SK-N-SH (cell line): ENCODE measurements around the gene PROCR. TPM values are rescaled to one million over a fixed set of nuclear protein-coding genes. Genes with fewer than 3 reads are reported as not detected.

ENCODE experiments used
- CTCF ChIA-PET: fragments of 300-600, 350-600 bp; formaldehyde crosslinking; extraction: SDS; loops from one replicate; lab custom pipeline; 2021; lab: Yijun Ruan, JAX
- POLR2A ChIA-PET: fragments of 350-600 bp; sonication (Branson Sonifier 250); formaldehyde crosslinking; extraction: SDS; loops from one replicate; lab custom pipeline; 2020; ENCODE audit warnings: antibody characterized with exemption, inconsistent platforms; lab: Yijun Ruan, JAX
- DNase-seq: peaks from one replicate; pipeline ENCODE4 v3.0.0; 2012
- H2AFZ ChIP-seq: fragments of 200-600 bp; sonication (generic); 2 replicates; pipeline ENCODE4 v1.8.1; 2016; ENCODE audit warnings: antibody characterized with exemption, mild to moderate bottlenecking, low read depth
- H3F3A ChIP-seq: fragments of 200-600 bp; sonication (generic); replicated peaks from 2 replicates; pipeline ENCODE3; 2016; ENCODE audit warnings: antibody characterized with exemption, mild to moderate bottlenecking; ENCODE audit not compliant: insufficient read depth
- H3K27ac ChIP-seq, 2 experiments: fragments of 200-500 bp in 1 of 2; fragments of 200-600 bp in 1 of 2; sonication (Bioruptor generic) in 1 of 2; sonication (generic), shearing (Covaris generic) in 1 of 2; 2 replicates each; pipeline versions ENCODE4 v1.5.1 to v1.6.1; 2014 to 2016; ENCODE audit warnings: low read depth in 2 of 2, inconsistent platforms in 1 of 2, low read length in 1 of 2, mild to moderate bottlenecking in 1 of 2, mixed read lengths in 1 of 2
- H3K27me3 ChIP-seq: fragments of 200-600 bp; sonication (generic), shearing (Covaris generic); 2 replicates; pipeline ENCODE4 v1.6.1; 2016; ENCODE audit warnings: mixed run types; ENCODE audit not compliant: insufficient read depth
- H3K36me3 ChIP-seq, 2 experiments: fragments of 200-500 bp in 1 of 2; fragments of 200-600 bp in 1 of 2; sonication (Bioruptor generic) in 1 of 2; sonication (generic) in 1 of 2; replicated peaks in 1 of 2; 2 replicates each; pipeline versions ENCODE3 to v1.5.1; 2014 to 2016; ENCODE audit warnings: low read length in 1 of 2, mild to moderate bottlenecking in 1 of 2; ENCODE audit not compliant: insufficient read depth in 2 of 2, control insufficient read depth in 1 of 2
- H3K4me1 ChIP-seq, 2 experiments: fragments of 200-500 bp in 1 of 2; fragments of 200-600 bp in 1 of 2; sonication (Bioruptor generic) in 1 of 2; sonication (generic), shearing (Covaris generic) in 1 of 2; 2 replicates each; pipeline versions ENCODE4 v1.5.1 to v1.6.1; 2014 to 2016; ENCODE audit warnings: low read depth in 1 of 2, low read length in 1 of 2, mixed run types in 1 of 2; ENCODE audit not compliant: insufficient read depth in 2 of 2, control insufficient read depth in 1 of 2
- H3K4me2 ChIP-seq: fragments of 200-600 bp; sonication (generic), shearing (Covaris generic); 2 replicates; pipeline ENCODE4 v1.6.1; 2017; ENCODE audit warnings: mixed run types
- H3K4me3 ChIP-seq, 2 experiments: fragments of 200-500 bp in 1 of 2; fragments of 200-600 bp in 1 of 2; sonication (Bioruptor generic) in 1 of 2; sonication (generic), shearing (Covaris generic) in 1 of 2; 2 replicates each; pipeline versions ENCODE4 v1.5.1 to v1.8.1; 2014 to 2016; ENCODE audit warnings: low read depth in 2 of 2, inconsistent platforms in 1 of 2, low read length in 1 of 2, mild to moderate bottlenecking in 1 of 2, mixed read lengths in 1 of 2, moderate library complexity in 1 of 2
- H3K79me2 ChIP-seq: fragments of 200-600 bp; sonication (generic); 2 replicates; pipeline ENCODE4 v1.8.1; 2017; ENCODE audit warnings: mild to moderate bottlenecking; ENCODE audit not compliant: insufficient read depth
- H3K9ac ChIP-seq: fragments of 200-600 bp; sonication (generic); 2 replicates; pipeline ENCODE4 v1.6.1; 2017; ENCODE audit warnings: mixed run types
- H3K9me2 ChIP-seq: fragments of 200-600 bp; sonication (generic); 2 replicates; pipeline ENCODE4 v1.6.1; 2017; ENCODE audit warnings: mixed run types
- H3K9me3 ChIP-seq: fragments of 200-600 bp; sonication (generic); 2 replicates; pipeline ENCODE4 v1.6.1; 2017; ENCODE audit warnings: mixed run types, mild to moderate bottlenecking, moderate library complexity
- H4K20me1 ChIP-seq: fragments of 200-600 bp; sonication (generic); 2 replicates; pipeline ENCODE4 v1.6.1; 2017; ENCODE audit warnings: mild to moderate bottlenecking, mixed run types; ENCODE audit not compliant: insufficient read depth
- CHD2 ChIP-seq: fragments of 150-350 bp; IDR thresholded peaks from 2 replicates; pipeline ENCODE4 v1.6.1; 2018; ENCODE audit warnings: low read length; ENCODE audit not compliant: partially characterized antibody
- ELF1 ChIP-seq: IDR thresholded peaks from 2 replicates; pipeline ENCODE4 v1.4.0; 2012
- EP300 ChIP-seq, 2 experiments: IDR thresholded peaks; 2 replicates each; pipeline versions ENCODE4 v1.4.0 to v1.6.1; 2012; ENCODE audit warnings: borderline replicate concordance in 1 of 2, low read depth in 1 of 2, low read length in 1 of 2
- EZH2phosphoT487 ChIP-seq: fragments of 200-600 bp; sonication (generic); IDR thresholded peaks from 2 replicates; pipeline ENCODE4 v1.6.1; 2017; ENCODE audit warnings: low read depth, mixed run types, mild to moderate bottlenecking, antibody characterized with exemption, moderate library complexity, borderline replicate concordance
- FOSL2 ChIP-seq: IDR thresholded peaks from 2 replicates; pipeline ENCODE4 v1.4.0; 2012; ENCODE audit warnings: low read depth, mild to moderate bottlenecking, moderate library complexity, borderline replicate concordance
- FOXJ3 ChIP-seq: sonication (generic); formaldehyde crosslinking; IDR thresholded peaks from 2 replicates; pipeline ENCODE4 v1.5.1; 2020; ENCODE audit warnings: mild to moderate bottlenecking, missing genetic modification reagents
- FOXM1 ChIP-seq: IDR thresholded peaks from 2 replicates; pipeline ENCODE4 v1.4.0; 2012; ENCODE audit warnings: low read depth, mild to moderate bottlenecking
- GABPA ChIP-seq: IDR thresholded peaks from 2 replicates; pipeline ENCODE4 v1.4.0; 2012; ENCODE audit warnings: low read depth, mild to moderate bottlenecking
- GATA2 ChIP-seq: sonication (generic); formaldehyde crosslinking; IDR thresholded peaks from 2 replicates; pipeline ENCODE4 v1.5.0; 2020; ENCODE audit warnings: mild to moderate bottlenecking, missing genetic modification reagents
- JUND ChIP-seq: IDR thresholded peaks from 2 replicates; pipeline ENCODE4 v1.4.0; 2012
- MEF2A ChIP-seq: IDR thresholded peaks from 2 replicates; pipeline ENCODE4 v1.4.0; 2012; ENCODE audit warnings: low read depth, borderline replicate concordance
- MXI1 ChIP-seq: IDR thresholded peaks from 2 replicates; pipeline ENCODE4 v1.6.1; 2012; ENCODE audit warnings: mild to moderate bottlenecking, low read depth, low read length, improper control_type of control experiment
- NFIC ChIP-seq: IDR thresholded peaks from 2 replicates; pipeline ENCODE4 v1.4.0; 2012; ENCODE audit warnings: borderline replicate concordance
- NRF1 ChIP-seq: IDR thresholded peaks from 2 replicates; pipeline ENCODE4 v1.6.1; 2012; ENCODE audit warnings: low read depth, mild to moderate bottlenecking, low read length
- POLR2AphosphoS5 ChIP-seq: IDR thresholded peaks from 2 replicates; pipeline ENCODE4 v1.6.1; 2012; ENCODE audit warnings: low read depth, low read length
- RAD21 ChIP-seq: IDR thresholded peaks from 2 replicates; pipeline ENCODE4 v1.6.1; 2012; ENCODE audit warnings: mild to moderate bottlenecking, low read length
- RCOR1 ChIP-seq: fragments of 150-350 bp; IDR thresholded peaks from 2 replicates; pipeline ENCODE4 v1.6.1; 2017; ENCODE audit warnings: antibody characterized with exemption, low read length
- RFX5 ChIP-seq: IDR thresholded peaks from 2 replicates; pipeline ENCODE4 v1.6.1; 2012; ENCODE audit warnings: mild to moderate bottlenecking, improper control_type of control experiment, low read length
- RXRA ChIP-seq: IDR thresholded peaks from 2 replicates; pipeline ENCODE4 v1.4.0; 2012; ENCODE audit warnings: low read depth, mild to moderate bottlenecking, borderline replicate concordance
- SIN3A ChIP-seq: IDR thresholded peaks from 2 replicates; pipeline ENCODE4 v1.6.1; 2012; ENCODE audit warnings: low read depth, mild to moderate bottlenecking, low read length, moderate library complexity, borderline replicate concordance
- SMC3 ChIP-seq: IDR thresholded peaks from 2 replicates; pipeline ENCODE4 v1.6.1; 2012; ENCODE audit warnings: low read depth, low read length, improper control_type of control experiment
- TCF12 ChIP-seq: IDR thresholded peaks from 2 replicates; pipeline ENCODE4 v1.4.0; 2012
- TEAD4 ChIP-seq: IDR thresholded peaks from 2 replicates; pipeline ENCODE4 v1.4.0; 2012; ENCODE audit warnings: mild to moderate bottlenecking, borderline replicate concordance; ENCODE audit not compliant: insufficient read depth
- YY1 ChIP-seq: IDR thresholded peaks from 2 replicates; pipeline ENCODE4 v1.4.0; 2012; ENCODE audit warnings: low read depth, mild to moderate bottlenecking
- WGBS: methylation state at CpG from one replicate; pipeline ENCODE4 v1.1.6; 2017; ENCODE audit warnings: low lambda C conversion rate; 5-methylcytosine and 5-hydroxymethylcytosine counted together
- polyA plus RNA-seq, 3 experiments: library from polyadenylated mRNA; depleted of rRNA; stranded (reverse); fragments of >200 nt; gene quantifications; 2 replicates each; pipeline ENCODE4 v1.2.3, GENCODE V29; 2012
- TF ChIP-seq, protein P1 (sequence below): IDR thresholded peaks from 2 replicates; pipeline ENCODE4 v1.6.1; 2012; ENCODE audit warnings: mild to moderate bottlenecking, low read depth, low read length, moderate library complexity
- TF ChIP-seq, protein P2 (sequence below): IDR thresholded peaks from 2 replicates; pipeline ENCODE4; 2012
- TF ChIP-seq, protein P3 (sequence below): fragments of 200-600 bp; sonication (generic); IDR thresholded peaks from 2 replicates; pipeline ENCODE4 v1.6.1; 2017; ENCODE audit warnings: antibody characterized with exemption, mild to moderate bottlenecking, moderate library complexity
- TF ChIP-seq, protein P4 (sequence below): IDR thresholded peaks from 2 replicates; pipeline ENCODE4 v1.4.0; 2012; ENCODE audit warnings: low read depth
- TF ChIP-seq, protein P5 (sequence below): IDR thresholded peaks from 2 replicates; pipeline ENCODE4 v1.4.0; 2012; ENCODE audit warnings: low read depth, borderline replicate concordance

PROCR gene
- polyA plus RNA-seq, 1 of the 3 experiments (the other 2 are of a cell fraction): 23.5 TPM

DNA sequence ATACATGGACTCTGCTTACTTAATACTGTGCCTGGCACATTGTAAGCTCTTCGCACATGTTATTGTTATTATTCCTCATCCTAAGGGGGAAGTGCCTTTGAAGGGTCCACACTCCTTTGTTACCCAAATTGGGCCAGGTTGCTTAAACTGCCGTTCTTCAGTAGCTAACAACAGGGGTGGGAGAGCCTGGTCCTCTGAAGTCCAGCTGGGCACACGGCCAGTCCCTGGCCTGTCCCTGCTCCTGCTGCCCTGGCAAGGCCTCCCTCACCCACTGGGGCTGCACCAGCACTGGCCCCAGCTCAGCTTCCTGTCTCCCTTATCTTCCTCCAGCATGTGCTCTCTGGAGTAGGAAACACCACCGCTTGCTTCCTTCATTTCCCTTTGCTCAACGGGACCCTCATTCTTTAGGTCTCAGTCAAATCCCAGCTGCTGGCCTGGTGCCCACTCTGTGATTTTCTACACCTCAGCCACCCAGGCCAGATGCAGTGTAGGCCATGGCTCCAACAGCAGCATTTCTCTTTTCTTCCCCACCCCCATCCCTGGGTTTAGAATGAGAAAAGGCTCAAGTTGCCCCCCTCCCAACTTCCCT lies 5.5 kb upstream of the PROCR start:
- Histone ChIP-seq H3K9ac (no peak overlapping the region), H3K9me2 (no peaks in the 10 kb centered on the region), H3K79me2 (no peaks in the 10 kb centered on the region), H3K27ac (peak overlapping the region in 1 of 2 experiments; percentile 79; a peak in 2 of 4 replicates), H3F3A (peaks cover 9% of the 10 kb centered on the region), H4K20me1 (no peaks in the 10 kb centered on the region), H3K4me2 (no peak overlapping the region), H2AFZ (peak overlapping the region; percentile 37; the same call in 1 of the 2 replicates), H3K4me3 (no peak overlapping the region), H3K36me3 (no peaks in the 10 kb centered on the region), H3K9me3 (no peaks in the 10 kb centered on the region), H3K27me3 (no peaks in the 10 kb centered on the region), H3K4me1 (peaks cover 0 to 6% of the 10 kb centered on the region in 2 experiments; a peak in 1 of 4 replicates)
- ChIA-PET POLR2A (interaction anchor here (0.7 to 1.6 kb wide), 3 partner anchors 19 to 61 kb away, joined by 3 to 6 read pairs (median 4); partner anchors contain the start of genes EDEM2 and MMP24), CTCF (interaction anchor here (0.7 to 2.1 kb wide), 7 partner anchors 9 to 70 kb away, joined by 3 to 9 read pairs (median 4); partner anchors contain the start of gene EDEM2)
- peak; percentile 80 for DNase-seq
- WGBS: 44% methylated on average over 5 of the region's 5 CpGs
- TF ChIP-seq ELF1: no peak
- no peak for TF ChIP-seq FOXM1
- TF ChIP-seq, protein P1, sequence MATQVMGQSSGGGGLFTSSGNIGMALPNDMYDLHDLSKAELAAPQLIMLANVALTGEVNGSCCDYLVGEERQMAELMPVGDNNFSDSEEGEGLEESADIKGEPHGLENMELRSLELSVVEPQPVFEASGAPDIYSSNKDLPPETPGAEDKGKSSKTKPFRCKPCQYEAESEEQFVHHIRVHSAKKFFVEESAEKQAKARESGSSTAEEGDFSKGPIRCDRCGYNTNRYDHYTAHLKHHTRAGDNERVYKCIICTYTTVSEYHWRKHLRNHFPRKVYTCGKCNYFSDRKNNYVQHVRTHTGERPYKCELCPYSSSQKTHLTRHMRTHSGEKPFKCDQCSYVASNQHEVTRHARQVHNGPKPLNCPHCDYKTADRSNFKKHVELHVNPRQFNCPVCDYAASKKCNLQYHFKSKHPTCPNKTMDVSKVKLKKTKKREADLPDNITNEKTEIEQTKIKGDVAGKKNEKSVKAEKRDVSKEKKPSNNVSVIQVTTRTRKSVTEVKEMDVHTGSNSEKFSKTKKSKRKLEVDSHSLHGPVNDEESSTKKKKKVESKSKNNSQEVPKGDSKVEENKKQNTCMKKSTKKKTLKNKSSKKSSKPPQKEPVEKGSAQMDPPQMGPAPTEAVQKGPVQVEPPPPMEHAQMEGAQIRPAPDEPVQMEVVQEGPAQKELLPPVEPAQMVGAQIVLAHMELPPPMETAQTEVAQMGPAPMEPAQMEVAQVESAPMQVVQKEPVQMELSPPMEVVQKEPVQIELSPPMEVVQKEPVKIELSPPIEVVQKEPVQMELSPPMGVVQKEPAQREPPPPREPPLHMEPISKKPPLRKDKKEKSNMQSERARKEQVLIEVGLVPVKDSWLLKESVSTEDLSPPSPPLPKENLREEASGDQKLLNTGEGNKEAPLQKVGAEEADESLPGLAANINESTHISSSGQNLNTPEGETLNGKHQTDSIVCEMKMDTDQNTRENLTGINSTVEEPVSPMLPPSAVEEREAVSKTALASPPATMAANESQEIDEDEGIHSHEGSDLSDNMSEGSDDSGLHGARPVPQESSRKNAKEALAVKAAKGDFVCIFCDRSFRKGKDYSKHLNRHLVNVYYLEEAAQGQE: no peak
- no peak for TF ChIP-seq TEAD4
- TF ChIP-seq TCF12: no peak
- peak in 1 of 2 experiments; percentile 44; a peak in 1 of 4 replicates for TF ChIP-seq EP300 (IDR thresholded peaks at IDR 0.05; ENCODE audit: borderline replicate concordance in 1 of 2, low read depth in 1 of 2, low read length in 1 of 2)
- TF ChIP-seq RCOR1: peak; percentile 46; the same call in 1 of the 2 replicates
- TF ChIP-seq FOSL2: no peak
- no peak for TF ChIP-seq SMC3
- TF ChIP-seq, protein P2, sequence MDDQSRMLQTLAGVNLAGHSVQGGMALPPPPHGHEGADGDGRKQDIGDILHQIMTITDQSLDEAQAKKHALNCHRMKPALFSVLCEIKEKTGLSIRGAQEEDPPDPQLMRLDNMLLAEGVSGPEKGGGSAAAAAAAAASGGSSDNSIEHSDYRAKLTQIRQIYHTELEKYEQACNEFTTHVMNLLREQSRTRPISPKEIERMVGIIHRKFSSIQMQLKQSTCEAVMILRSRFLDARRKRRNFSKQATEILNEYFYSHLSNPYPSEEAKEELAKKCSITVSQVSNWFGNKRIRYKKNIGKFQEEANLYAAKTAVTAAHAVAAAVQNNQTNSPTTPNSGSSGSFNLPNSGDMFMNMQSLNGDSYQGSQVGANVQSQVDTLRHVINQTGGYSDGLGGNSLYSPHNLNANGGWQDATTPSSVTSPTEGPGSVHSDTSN: no peak
- no peak for TF ChIP-seq GABPA
- TF ChIP-seq MXI1: peak; percentile 66
- no peak for TF ChIP-seq JUND
- TF ChIP-seq, protein P3, sequence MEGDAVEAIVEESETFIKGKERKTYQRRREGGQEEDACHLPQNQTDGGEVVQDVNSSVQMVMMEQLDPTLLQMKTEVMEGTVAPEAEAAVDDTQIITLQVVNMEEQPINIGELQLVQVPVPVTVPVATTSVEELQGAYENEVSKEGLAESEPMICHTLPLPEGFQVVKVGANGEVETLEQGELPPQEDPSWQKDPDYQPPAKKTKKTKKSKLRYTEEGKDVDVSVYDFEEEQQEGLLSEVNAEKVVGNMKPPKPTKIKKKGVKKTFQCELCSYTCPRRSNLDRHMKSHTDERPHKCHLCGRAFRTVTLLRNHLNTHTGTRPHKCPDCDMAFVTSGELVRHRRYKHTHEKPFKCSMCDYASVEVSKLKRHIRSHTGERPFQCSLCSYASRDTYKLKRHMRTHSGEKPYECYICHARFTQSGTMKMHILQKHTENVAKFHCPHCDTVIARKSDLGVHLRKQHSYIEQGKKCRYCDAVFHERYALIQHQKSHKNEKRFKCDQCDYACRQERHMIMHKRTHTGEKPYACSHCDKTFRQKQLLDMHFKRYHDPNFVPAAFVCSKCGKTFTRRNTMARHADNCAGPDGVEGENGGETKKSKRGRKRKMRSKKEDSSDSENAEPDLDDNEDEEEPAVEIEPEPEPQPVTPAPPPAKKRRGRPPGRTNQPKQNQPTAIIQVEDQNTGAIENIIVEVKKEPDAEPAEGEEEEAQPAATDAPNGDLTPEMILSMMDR: no peak
- no peak for TF ChIP-seq MEF2A
- no peak for TF ChIP-seq SIN3A
- TF ChIP-seq, protein P4, sequence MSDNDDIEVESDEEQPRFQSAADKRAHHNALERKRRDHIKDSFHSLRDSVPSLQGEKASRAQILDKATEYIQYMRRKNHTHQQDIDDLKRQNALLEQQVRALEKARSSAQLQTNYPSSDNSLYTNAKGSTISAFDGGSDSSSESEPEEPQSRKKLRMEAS: no peak
- no peak for TF ChIP-seq POLR2AphosphoS5
- no peak for TF ChIP-seq RXRA
- TF ChIP-seq RAD21: peak; percentile 18; the same call in 1 of the 2 replicates
- TF ChIP-seq, protein P5, sequence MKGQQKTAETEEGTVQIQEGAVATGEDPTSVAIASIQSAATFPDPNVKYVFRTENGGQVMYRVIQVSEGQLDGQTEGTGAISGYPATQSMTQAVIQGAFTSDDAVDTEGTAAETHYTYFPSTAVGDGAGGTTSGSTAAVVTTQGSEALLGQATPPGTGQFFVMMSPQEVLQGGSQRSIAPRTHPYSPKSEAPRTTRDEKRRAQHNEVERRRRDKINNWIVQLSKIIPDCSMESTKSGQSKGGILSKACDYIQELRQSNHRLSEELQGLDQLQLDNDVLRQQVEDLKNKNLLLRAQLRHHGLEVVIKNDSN: no peak
- no peak for TF ChIP-seq NFIC
- no peak for TF ChIP-seq GATA2
- no peak for TF ChIP-seq EZH2phosphoT487
- TF ChIP-seq CHD2: peak; percentile 47
- TF ChIP-seq YY1: no peak
- no peak for TF ChIP-seq NRF1
- no peak for TF ChIP-seq FOXJ3 (CRISPR knock-in tag)
- no peak for TF ChIP-seq RFX5
